AG04449 (cell line): ENCODE data around the gene GAA.

Source experiments
- CTCF ChIA-PET: fragments of 350-600 bp; formaldehyde crosslinking; extraction: SDS; loops from one replicate; lab custom pipeline; 2021; ENCODE audit warnings: antibody characterized with exemption; lab: Yijun Ruan, JAX
- POLR2A ChIA-PET: fragments of 400-600, 350-600 bp; formaldehyde crosslinking; extraction: SDS; loops from one replicate; lab custom pipeline; 2020; ENCODE audit warnings: antibody characterized with exemption, inconsistent platforms; lab: Yijun Ruan, JAX
- DNase-seq: peaks from one replicate; pipeline ENCODE4 v3.0.0-alpha.2; 2010; ENCODE audit warnings: low read depth, low spot score
- H3K4me3 ChIP-seq: 2 replicates; pipeline ENCODE4 v1.5.1; 2011; ENCODE audit warnings: low read depth, mild to moderate bottlenecking, control low read depth, low read length
- CTCF ChIP-seq: IDR thresholded peaks from one replicate; pipeline ENCODE4 v1.5.1; 2011; ENCODE audit warnings: mild to moderate bottlenecking, moderate library complexity, low read length, control low read depth, inconsistent platforms; ENCODE audit not compliant: insufficient read depth; ENCODE audit errors: missing control alignments

The GAA gene

GRCh38 chr17:80108036-80108971, 6.9 kb downstream of the GAA start:
- no peak overlapping the region for H3K4me3 ChIP-seq
- POLR2A ChIA-PET = no interaction called here
- CTCF ChIA-PET = interaction anchor here (1.4 to 2.6 kb wide), 3 partner anchors 7 to 26 kb away, joined by 3 to 20 read pairs (median 4); partner anchors contain the start of gene GAA
- DNase-seq = no peak
- TF ChIP-seq CTCF = no peak

- CTCF ChIA-PET = interaction anchor here (1.5 to 2.6 kb wide), 2 partner anchors 8 to 27 kb away, joined by 4 to 20 read pairs; partner anchors contain the start of gene GAA
- no peak overlapping the region for H3K4me3 ChIP-seq
- POLR2A ChIA-PET = interaction anchor here (0.9 kb wide), 1 partner anchor 8 kb away, joined by 3 read pairs; the partner anchor contains the start of gene GAA
- TF ChIP-seq CTCF = no peak
- DNase-seq = no peak
Measured at GRCh38 chr17:80109066-80109660, 7.8 kb downstream of the GAA start.

- ChIA-PET POLR2A (interaction anchor here (0.6 to 0.9 kb wide), 2 partner anchors 9 to 88 kb away, joined by 3 read pairs; partner anchors contain the start of gene GAA), CTCF (interaction anchor here (1.5 to 2.6 kb wide), 2 partner anchors 9 to 27 kb away, joined by 4 to 20 read pairs; partner anchors contain the start of gene GAA)
- no peak for TF ChIP-seq CTCF
- no peak overlapping the region for H3K4me3 ChIP-seq
- DNase-seq = no peak
Measured at GRCh38 chr17:80109713-80110446, 8.5 kb downstream of the GAA start.

GRCh38 chr17:80110447-80110812, 9.0 kb downstream of the GAA start:
- CTCF ChIA-PET = interaction anchor here (2.6 kb wide), 1 partner anchor 9 kb away, joined by 20 read pairs; the partner anchor contains the start of gene GAA
- POLR2A ChIA-PET = interaction anchor here (0.6 to 0.9 kb wide), 2 partner anchors 9 to 89 kb away, joined by 3 read pairs; partner anchors contain the start of gene GAA
- no peak overlapping the region for H3K4me3 ChIP-seq
- no peak for TF ChIP-seq CTCF
- DNase-seq = no peak

GRCh38 chr17:80110927-80111701, 9.7 kb downstream of the GAA start:
- ChIA-PET POLR2A (no interaction called here), CTCF (interaction anchor here (2.6 kb wide), 1 partner anchor 10 kb away, joined by 20 read pairs; the partner anchor contains the start of gene GAA)
- H3K4me3 ChIP-seq = no peak overlapping the region
- no peak for DNase-seq
- no peak for TF ChIP-seq CTCF
